ENCODE data around the gene SLC44A1.
"Not testable (repeated sequence)": the region's sequence is repeated elsewhere in the genome, so short reads cannot be mapped to it uniquely, and the experiment has no call there.

The SLC44A1 gene

GRCh38 chr9:105252405-105252756 lies 7.9 kb downstream of the SLC44A1 start:
- no peaks in the 10 kb centered on the region for H3K27me3 ChIP-seq
- no peak overlapping the region for H3K4me3 ChIP-seq
- H3K36me3 ChIP-seq, result no peaks in the 10 kb centered on the region
- no peaks in the 10 kb centered on the region for H3K9me3 ChIP-seq
- TF ChIP-seq CTCF (IDR thresholded peaks at IDR 0.05), result no peak
- H3K4me1 ChIP-seq, result peaks cover 0 to 17% (median 5%) of the 10 kb centered on the region in 4 donors
- intact Hi-C loops (cut with DNase I; ENCODE audit: low total_unique reads), result no loop called here
- no peak for DNase-seq
- no peak overlapping the region for H3K27ac ChIP-seq

GRCh38 chr9:105254226-105254625 lies 9.8 kb downstream of the SLC44A1 start:
- H3K36me3 ChIP-seq, result no peaks in the 10 kb centered on the region
- intact Hi-C loops (cut with DNase I; ENCODE audit: low total_unique reads), result no loop called here
- TF ChIP-seq CTCF (IDR thresholded peaks at IDR 0.05), result no peak
- peaks cover 0 to 22% (median 6%) of the 10 kb centered on the region in 4 donors for H3K4me1 ChIP-seq
- DNase-seq, result no peak
- no peaks in the 10 kb centered on the region for H3K9me3 ChIP-seq
- H3K4me3 ChIP-seq, result no peak overlapping the region
- H3K27me3 ChIP-seq, result no peaks in the 10 kb centered on the region
- no peak overlapping the region for H3K27ac ChIP-seq

GRCh38 chr9:105255421-105255820 lies 11.0 kb downstream of the SLC44A1 start:
- H3K36me3 ChIP-seq, result no peaks in the 10 kb centered on the region
- intact Hi-C loops (cut with DNase I; ENCODE audit: low total_unique reads), result no loop called here
- H3K4me3 ChIP-seq, result no peak overlapping the region
- H3K4me1 ChIP-seq, result peaks cover 0 to 34% (median 11%) of the 10 kb centered on the region in 4 donors
- no peak for DNase-seq
- no peaks in the 10 kb centered on the region for H3K9me3 ChIP-seq
- H3K27me3 ChIP-seq, result no peaks in the 10 kb centered on the region
- TF ChIP-seq CTCF (IDR thresholded peaks at IDR 0.05), result no peak
- no peak overlapping the region for H3K27ac ChIP-seq

- H3K4me1 ChIP-seq, result peaks cover 0 to 37% (median 12%) of the 10 kb centered on the region in 4 donors
- H3K36me3 ChIP-seq; H3K27me3 ChIP-seq; H3K27ac ChIP-seq; intact Hi-C loops (cut with DNase I; ENCODE audit: low total_unique reads); DNase-seq; H3K4me3 ChIP-seq; H3K9me3 ChIP-seq: not testable (repeated sequence)
Measured at GRCh38 chr9:105256569-105256968, 12.1 kb downstream of the SLC44A1 start.

GRCh38 chr9:105257809-105258208 lies 13.4 kb downstream of the SLC44A1 start:
- Histone ChIP-seq H3K27me3 (no peaks in the 10 kb centered on the region), H3K36me3 (no peaks in the 10 kb centered on the region), H3K4me3 (no peak overlapping the region), H3K27ac (no peak overlapping the region), H3K4me1 (peaks cover 0 to 37% (median 12%) of the 10 kb centered on the region in 4 donors), H3K9me3 (no peaks in the 10 kb centered on the region)
- TF ChIP-seq CTCF (IDR thresholded peaks at IDR 0.05), result no peak
- no peak for DNase-seq
- intact Hi-C loops (cut with DNase I; ENCODE audit: low total_unique reads), result no loop called here

GRCh38 chr9:105258225-105258737 lies 13.8 kb downstream of the SLC44A1 start:
- no peak for TF ChIP-seq CTCF (IDR thresholded peaks at IDR 0.05)
- H3K27ac ChIP-seq, result no peak overlapping the region
- H3K27me3 ChIP-seq, result no peaks in the 10 kb centered on the region
- no peak for DNase-seq
- peaks cover 0 to 37% (median 12%) of the 10 kb centered on the region in 4 donors for H3K4me1 ChIP-seq
- H3K36me3 ChIP-seq, result no peaks in the 10 kb centered on the region
- intact Hi-C loops (cut with DNase I; ENCODE audit: low total_unique reads), result no loop called here
- no peak overlapping the region for H3K4me3 ChIP-seq
- no peaks in the 10 kb centered on the region for H3K9me3 ChIP-seq
